ENCODE results near the gene ABHD2.

ABHD2 gene

GRCh38 chr15:89088605-89089315 is 504 bp downstream of the ABHD2 start (continued):
- TF ChIP-seq ZNF433 (tag by site-specific recombination; IDR thresholded peaks at IDR 0.05; ENCODE audit: low read depth) (no peak), ZNF600 (tag by site-specific recombination; IDR thresholded peaks at IDR 0.05) (peak; percentile 97), ZNF274 (IDR thresholded peaks at IDR 0.05; ENCODE audit: low read length) (no peak), ZNF274 (tag by site-specific recombination; IDR thresholded peaks at IDR 0.05; ENCODE audit: borderline replicate concordance) (no peak), ZNF510 (tag by site-specific recombination; IDR thresholded peaks at IDR 0.05; ENCODE audit: insufficient replicate concordance) (no peak), ZNF335 (tag by site-specific recombination; conservative IDR thresholded peaks at IDR 0.05) (peak; percentile 90), ZNF501 (tag by site-specific recombination; IDR thresholded peaks at IDR 0.05) (0 out of 2 replicates have a peak, but pooled peaks have one; percentile 48), ZIC2 (tag by site-specific recombination; IDR thresholded peaks at IDR 0.05) (peak; percentile 93), ZNF404 (tag by site-specific recombination; IDR thresholded peaks at IDR 0.05) (no peak)

DNA sequence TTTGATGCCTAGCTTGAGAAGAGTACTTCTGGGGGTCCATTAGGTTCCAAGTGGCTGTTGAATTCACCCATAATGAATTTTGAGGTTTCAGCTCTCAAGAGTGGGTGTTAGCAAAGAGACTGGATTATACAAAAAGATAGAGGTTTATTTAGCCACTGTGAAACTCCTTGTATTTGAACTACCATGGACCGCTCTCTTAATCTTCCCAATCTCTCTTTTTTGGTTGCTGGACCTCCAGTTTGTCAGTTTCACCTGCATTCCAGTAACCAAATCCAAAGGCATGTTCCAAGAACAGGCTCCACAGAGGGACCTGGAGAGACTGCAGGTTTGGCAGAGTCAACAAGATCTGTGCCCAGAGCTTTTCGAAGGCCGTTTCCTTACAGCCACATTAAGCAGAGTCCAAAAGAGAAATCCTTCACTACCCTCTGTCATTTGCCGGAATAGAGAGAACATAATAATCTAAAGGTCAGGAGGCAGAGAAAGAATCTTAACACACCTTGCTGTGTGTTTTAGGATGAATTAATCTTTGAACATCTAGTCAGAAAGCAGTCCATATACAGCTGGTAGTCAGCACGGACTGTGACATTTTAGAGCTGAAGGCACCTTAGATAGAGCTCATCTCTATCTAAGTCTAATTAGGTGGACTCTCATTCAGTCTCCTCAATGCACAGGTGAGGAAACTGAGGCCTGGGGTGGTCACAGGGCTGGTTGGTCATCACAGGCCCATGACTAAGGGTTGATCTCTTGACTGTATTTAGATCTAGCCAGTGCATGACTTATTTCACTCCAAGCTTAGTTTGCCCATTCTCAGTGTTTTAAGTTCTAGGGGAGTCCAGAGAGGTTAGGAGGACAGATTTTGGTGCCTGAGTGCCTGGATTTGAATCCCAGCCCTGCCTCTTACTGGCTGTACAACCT is 1.3 kb downstream of the ABHD2 start:
- POLR2A ChIA-PET = interaction anchor here (1.0 to 2.4 kb wide), 4 partner anchors 9 to 29 kb away, joined by 3 to 8 read pairs (median 4); no protein-coding TSS in a partner anchor
- peak overlapping the region; percentile 90 for H3K4me3 ChIP-seq (ENCODE audit: low read depth, low read length)
- peaks cover 28% of the 10 kb centered on the region for H3K4me1 ChIP-seq (ENCODE audit: control insufficient read depth, insufficient read depth, low read length)
- H3K27ac ChIP-seq (ENCODE audit: extremely low read depth, low read depth, low read length) = no peak overlapping the region
- TF ChIP-seq ZNF654 (tag by site-specific recombination; IDR thresholded peaks at IDR 0.05; ENCODE audit: low read depth) (no peak), ZNF394 (tag by site-specific recombination; IDR thresholded peaks at IDR 0.05; ENCODE audit: borderline replicate concordance) (no peak), CTCF (tag by site-specific recombination; IDR thresholded peaks at IDR 0.05) (no peak), EGR2 (tag by site-specific recombination; IDR thresholded peaks at IDR 0.05; ENCODE audit: low read depth) (no peak), ZNF324 (tag by site-specific recombination; IDR thresholded peaks at IDR 0.05) (no peak)
- TF ChIP-seq, protein P1, sequence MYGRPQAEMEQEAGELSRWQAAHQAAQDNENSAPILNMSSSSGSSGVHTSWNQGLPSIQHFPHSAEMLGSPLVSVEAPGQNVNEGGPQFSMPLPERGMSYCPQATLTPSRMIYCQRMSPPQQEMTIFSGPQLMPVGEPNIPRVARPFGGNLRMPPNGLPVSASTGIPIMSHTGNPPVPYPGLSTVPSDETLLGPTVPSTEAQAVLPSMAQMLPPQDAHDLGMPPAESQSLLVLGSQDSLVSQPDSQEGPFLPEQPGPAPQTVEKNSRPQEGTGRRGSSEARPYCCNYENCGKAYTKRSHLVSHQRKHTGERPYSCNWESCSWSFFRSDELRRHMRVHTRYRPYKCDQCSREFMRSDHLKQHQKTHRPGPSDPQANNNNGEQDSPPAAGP (tag by site-specific recombination; IDR thresholded peaks at IDR 0.05) = no peak
- TF ChIP-seq, protein P2, sequence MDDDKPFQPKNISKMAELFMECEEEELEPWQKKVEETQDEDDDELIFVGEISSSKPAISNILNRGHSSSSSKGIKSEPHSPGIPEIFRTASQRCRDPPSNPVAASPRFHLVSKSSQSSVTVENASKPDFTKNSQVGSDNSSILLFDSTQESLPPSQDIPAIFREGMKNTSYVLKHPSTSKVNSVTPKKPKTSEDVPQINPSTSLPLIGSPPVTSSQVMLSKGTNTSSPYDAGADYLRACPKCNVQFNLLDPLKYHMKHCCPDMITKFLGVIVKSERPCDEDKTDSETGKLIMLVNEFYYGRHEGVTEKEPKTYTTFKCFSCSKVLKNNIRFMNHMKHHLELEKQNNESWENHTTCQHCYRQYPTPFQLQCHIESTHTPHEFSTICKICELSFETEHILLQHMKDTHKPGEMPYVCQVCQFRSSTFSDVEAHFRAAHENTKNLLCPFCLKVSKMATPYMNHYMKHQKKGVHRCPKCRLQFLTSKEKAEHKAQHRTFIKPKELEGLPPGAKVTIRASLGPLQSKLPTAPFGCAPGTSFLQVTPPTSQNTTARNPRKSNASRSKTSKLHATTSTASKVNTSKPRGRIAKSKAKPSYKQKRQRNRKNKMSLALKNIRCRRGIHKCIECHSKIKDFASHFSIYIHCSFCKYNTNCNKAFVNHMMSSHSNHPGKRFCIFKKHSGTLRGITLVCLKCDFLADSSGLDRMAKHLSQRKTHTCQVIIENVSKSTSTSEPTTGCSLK (tag by site-specific recombination; IDR thresholded peaks at IDR 0.05) = no peak
- TF ChIP-seq, protein P3, sequence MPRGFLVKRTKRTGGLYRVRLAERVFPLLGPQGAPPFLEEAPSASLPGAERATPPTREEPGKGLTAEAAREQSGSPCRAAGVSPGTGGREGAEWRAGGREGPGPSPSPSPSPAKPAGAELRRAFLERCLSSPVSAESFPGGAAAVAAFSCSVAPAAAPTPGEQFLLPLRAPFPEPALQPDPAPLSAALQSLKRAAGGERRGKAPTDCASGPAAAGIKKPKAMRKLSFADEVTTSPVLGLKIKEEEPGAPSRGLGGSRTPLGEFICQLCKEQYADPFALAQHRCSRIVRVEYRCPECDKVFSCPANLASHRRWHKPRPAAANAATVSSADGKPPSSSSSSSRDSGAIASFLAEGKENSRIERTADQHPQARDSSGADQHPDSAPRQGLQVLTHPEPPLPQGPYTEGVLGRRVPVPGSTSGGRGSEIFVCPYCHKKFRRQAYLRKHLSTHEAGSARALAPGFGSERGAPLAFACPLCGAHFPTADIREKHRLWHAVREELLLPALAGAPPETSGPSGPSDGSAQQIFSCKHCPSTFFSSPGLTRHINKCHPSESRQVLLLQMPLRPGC (tag by site-specific recombination; IDR thresholded peaks at IDR 0.05) = no peak
- TF ChIP-seq, protein P4, sequence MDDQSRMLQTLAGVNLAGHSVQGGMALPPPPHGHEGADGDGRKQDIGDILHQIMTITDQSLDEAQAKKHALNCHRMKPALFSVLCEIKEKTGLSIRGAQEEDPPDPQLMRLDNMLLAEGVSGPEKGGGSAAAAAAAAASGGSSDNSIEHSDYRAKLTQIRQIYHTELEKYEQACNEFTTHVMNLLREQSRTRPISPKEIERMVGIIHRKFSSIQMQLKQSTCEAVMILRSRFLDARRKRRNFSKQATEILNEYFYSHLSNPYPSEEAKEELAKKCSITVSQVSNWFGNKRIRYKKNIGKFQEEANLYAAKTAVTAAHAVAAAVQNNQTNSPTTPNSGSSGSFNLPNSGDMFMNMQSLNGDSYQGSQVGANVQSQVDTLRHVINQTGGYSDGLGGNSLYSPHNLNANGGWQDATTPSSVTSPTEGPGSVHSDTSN (CRISPR knock-in tag; IDR thresholded peaks at IDR 0.05) = no peak
- no peaks in the 10 kb centered on the region for H3K9me3 ChIP-seq (ENCODE audit: control insufficient read depth, insufficient read depth, low read depth, low read length)
- CTCF ChIA-PET = interaction anchor here (0.6 to 7.1 kb wide), 12 partner anchors 8 to 341 kb away, joined by 3 to 55 read pairs (median 4); no protein-coding TSS in a partner anchor
- no peaks in the 10 kb centered on the region for H3K36me3 ChIP-seq (ENCODE audit: control insufficient read depth in 2 of 2, insufficient read depth in 1 of 2, low read length in 2 of 2)

Data from HEK293 (cell line).